Subcutaneous adipose tissue (tissue), 4 donors: ENCODE data around the gene CA9. TPM values are rescaled to one million over a fixed set of nuclear protein-coding genes. Genes with fewer than 3 reads are reported as not detected.

Source experiments
- CTCF ChIP-seq: fragments of 450-650 bp; IDR thresholded peaks from one replicate; pipeline ENCODE4 v1.5.1; 2016; ENCODE audit warnings: low read depth, mild to moderate bottlenecking, control low read depth, antibody characterized with exemption, moderate library complexity
- total RNA-seq, 4 donors: library from RNA; depleted of rRNA; stranded (reverse); fragments of >200 nt; gene quantifications; one replicate each; pipeline ENCODE4 v1.1.0, GENCODE V29; 2016

Gene CA9
- total RNA-seq, 4 donors from 2014 or later = not detected

DNA sequence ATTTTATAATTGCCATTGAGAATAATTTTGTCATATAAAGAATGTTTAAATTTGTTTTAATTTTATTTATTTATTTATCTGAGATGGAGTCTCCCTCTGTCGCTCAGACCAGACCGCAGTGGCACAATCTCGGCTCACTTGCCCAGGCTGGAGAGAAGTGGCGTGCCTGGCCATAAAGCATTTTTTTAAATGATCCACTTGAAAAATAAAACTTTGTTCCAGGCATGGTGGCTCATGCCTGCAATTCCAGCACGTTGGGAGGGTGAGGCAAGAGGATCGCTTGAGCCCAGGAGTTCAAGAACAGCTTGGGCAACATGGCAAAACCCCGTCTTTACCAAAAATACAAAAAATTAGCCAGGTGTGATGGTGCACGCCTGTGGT is 20.9 kb upstream of the CA9 start:
- TF ChIP-seq CTCF = no peak

GRCh38 chr9:35653611-35654010 is 20.1 kb upstream of the CA9 start:
- TF ChIP-seq CTCF = no peak

GRCh38 chr9:35656348-35656747 is 17.4 kb upstream of the CA9 start:
- TF ChIP-seq CTCF = no peak

- no peak for TF ChIP-seq CTCF
Observed at GRCh38 chr9:35656831-35657545, 16.7 kb upstream of the CA9 start.

- no peak for TF ChIP-seq CTCF
Observed at GRCh38 chr9:35657546-35658136, 16.1 kb upstream of the CA9 start, which contains the start of gene RMRP. TSS of gene RMRP (minus strand) at chr9:35658019.

DNA sequence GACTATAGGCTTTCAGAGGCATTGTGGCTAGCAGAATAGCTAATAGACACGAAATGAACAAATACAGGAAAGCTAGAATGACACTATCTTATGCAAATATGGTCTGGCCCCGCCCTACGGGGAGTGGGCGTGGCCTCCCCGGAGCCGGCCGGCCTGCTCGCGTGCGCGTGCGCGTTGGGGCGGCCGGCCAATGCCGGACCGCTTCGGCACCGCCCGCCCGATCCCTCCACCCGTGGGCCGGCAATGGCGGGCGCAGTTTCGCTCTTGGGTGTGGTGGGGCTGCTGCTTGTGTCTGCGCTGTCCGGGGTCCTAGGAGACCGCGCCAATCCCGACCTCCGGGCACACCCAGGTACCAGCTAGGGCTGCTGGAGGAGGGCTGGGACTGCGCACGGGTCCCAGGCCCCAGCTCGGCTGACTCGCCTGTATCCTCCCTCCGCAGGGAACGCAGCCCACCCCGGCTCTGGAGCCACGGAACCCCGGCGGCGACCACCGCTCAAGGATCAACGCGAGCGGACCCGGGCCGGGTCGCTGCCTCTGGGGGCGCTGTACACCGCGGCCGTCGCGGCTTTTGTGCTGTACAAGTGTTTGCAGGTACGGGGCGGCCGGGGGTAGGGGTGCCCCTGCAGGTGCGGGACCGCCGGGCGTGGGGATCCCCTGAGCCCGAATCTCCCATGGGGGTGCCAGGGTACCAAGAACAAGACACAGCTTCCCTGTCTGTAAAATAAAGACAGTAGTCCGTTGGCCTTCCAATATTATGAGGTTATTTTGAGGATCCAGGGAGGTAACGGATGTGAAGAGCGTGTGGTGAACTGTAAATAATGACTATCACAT is 15.4 kb upstream of the CA9 start, which contains the start of gene CCDC107:
TSS of gene CCDC107 (plus strand) at position 156 of the 831 bp plus-strand sequence. CDS start at position 244, 88 bp downstream.
- TF ChIP-seq CTCF = no peak

GRCh38 chr9:35658968-35659220 is 14.8 kb upstream of the CA9 start:
- TF ChIP-seq CTCF = no peak
